ENCODE results near the gene CPEB3.

DNA sequence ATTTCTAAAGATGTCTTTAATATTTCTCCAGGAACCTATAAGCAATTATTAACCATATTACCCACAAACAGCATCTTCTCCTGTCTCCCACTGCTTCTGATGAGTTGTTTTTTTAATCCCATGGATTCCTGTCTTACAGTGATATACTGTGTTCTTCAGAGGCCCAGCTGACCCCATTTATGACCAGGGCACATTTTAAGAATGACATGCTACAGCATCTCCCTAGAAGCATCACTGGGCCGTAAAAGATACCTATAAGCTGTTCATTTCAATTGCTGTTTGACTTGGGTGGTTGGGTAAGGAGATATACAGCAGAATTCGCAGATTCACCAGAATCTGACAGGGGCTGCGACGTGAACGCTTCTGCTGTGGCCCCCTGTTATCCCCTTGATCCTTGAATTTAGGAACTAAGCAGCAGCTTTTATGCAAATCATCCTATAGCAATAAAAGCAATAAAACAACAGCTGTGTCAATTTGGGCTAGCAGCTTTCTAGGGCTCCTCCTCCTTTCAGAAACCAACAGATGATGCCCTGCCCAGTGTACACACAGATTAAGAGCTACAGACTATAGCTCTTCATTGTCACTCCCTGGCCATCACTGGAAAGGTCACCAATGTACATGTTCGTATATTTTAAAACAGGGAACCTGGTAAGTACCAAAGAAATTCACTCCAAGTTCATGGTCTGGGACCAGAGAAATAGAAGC is 86.8 kb downstream of the CPEB3 start:
- TF ChIP-seq, protein P1, sequence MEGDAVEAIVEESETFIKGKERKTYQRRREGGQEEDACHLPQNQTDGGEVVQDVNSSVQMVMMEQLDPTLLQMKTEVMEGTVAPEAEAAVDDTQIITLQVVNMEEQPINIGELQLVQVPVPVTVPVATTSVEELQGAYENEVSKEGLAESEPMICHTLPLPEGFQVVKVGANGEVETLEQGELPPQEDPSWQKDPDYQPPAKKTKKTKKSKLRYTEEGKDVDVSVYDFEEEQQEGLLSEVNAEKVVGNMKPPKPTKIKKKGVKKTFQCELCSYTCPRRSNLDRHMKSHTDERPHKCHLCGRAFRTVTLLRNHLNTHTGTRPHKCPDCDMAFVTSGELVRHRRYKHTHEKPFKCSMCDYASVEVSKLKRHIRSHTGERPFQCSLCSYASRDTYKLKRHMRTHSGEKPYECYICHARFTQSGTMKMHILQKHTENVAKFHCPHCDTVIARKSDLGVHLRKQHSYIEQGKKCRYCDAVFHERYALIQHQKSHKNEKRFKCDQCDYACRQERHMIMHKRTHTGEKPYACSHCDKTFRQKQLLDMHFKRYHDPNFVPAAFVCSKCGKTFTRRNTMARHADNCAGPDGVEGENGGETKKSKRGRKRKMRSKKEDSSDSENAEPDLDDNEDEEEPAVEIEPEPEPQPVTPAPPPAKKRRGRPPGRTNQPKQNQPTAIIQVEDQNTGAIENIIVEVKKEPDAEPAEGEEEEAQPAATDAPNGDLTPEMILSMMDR (IDR thresholded peaks at IDR 0.05), result no peak
- TF ChIP-seq ZFX (IDR thresholded peaks at IDR 0.05; ENCODE audit: borderline replicate concordance), result no peak
